Measurements from ENCODE around the gene PDGFRB. TPM values are rescaled to one million over a fixed set of nuclear protein-coding genes. Genes with fewer than 3 reads are reported as not detected.

PDGFRB gene
- total RNA-seq, 1 donor from 2014 or later, result 74.8 TPM

DNA sequence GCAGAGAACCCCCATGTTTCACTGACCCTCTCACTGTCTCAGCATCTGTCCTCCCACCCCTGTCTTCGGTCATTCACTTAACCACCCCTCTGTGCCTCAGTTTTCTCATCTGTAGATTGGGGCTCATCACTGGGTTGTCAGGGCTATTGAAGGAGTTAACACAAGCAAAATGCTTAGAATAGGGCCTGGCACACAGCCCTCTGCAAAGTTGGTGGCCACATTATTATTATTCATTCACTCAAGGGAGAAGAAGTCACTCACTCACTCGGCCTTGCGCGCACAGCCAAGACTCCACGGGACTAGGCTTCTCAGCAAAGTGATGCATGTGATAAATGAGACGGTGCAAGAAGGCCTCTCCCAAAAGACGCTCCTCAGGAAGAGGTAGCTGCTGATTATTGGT, 8.0 kb downstream of the PDGFRB start:
- H3K27ac Mint-ChIP-seq, result no peak overlapping the region

DNA sequence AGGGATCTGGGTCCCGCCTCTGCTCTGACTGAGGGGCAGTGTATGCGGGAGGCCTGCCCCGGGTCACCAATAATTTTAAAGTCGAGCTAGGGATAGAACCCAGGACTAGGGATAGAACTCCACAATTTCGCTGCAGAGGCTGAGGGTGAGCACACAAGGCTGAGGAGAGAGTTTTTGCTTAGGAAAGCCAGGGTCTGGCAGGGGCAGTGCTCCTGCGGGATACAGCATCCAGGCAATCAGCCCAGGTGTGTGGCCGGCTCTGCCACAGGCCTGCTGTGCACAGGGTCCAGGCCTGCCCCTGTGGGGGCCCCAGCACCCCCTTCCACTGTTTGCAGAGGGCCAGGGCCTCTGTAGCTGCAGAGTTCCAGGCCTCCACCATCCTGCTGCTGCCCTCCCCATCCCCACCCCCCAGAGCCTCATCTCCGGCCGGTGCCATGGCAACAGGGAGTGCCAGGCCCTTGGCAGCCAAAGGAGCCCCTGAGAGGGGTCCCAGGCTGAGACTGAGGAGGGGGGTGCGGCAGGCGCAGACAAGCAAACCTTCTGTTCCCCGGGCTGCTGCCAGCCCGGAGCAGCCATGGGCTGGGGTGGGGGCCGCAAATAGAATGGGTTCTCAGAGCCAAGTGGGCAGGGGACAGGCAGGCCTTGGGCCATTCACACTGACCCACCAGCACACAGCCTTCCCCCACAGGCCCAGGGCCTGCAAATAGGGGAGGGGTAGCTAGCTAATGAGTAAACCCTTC, 8.6 kb downstream of the PDGFRB start:
- Mint-ChIP-seq H3K9me3 (no peaks in the 10 kb centered on the region), H3K27me3 (no peaks in the 10 kb centered on the region), H3K4me3 (no peak overlapping the region), H3K4me1 (ENCODE audit: unreplicated experiment) (peaks cover 53% of the 10 kb centered on the region), H3K27ac (no peak overlapping the region), H3K36me3 (peaks cover 3% of the 10 kb centered on the region)
- DNase-seq (ENCODE audit: extremely low spot score, unreplicated experiment), result no peak
- TF ChIP-seq, protein P1, sequence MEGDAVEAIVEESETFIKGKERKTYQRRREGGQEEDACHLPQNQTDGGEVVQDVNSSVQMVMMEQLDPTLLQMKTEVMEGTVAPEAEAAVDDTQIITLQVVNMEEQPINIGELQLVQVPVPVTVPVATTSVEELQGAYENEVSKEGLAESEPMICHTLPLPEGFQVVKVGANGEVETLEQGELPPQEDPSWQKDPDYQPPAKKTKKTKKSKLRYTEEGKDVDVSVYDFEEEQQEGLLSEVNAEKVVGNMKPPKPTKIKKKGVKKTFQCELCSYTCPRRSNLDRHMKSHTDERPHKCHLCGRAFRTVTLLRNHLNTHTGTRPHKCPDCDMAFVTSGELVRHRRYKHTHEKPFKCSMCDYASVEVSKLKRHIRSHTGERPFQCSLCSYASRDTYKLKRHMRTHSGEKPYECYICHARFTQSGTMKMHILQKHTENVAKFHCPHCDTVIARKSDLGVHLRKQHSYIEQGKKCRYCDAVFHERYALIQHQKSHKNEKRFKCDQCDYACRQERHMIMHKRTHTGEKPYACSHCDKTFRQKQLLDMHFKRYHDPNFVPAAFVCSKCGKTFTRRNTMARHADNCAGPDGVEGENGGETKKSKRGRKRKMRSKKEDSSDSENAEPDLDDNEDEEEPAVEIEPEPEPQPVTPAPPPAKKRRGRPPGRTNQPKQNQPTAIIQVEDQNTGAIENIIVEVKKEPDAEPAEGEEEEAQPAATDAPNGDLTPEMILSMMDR (conservative IDR thresholded peaks at IDR 0.05), result no peak

More for the DNA sequence above, 8.0 kb downstream of the PDGFRB start:
- Mint-ChIP-seq H3K36me3 (peaks cover 3% of the 10 kb centered on the region), H3K4me3 (no peak overlapping the region), H3K9me3 (no peaks in the 10 kb centered on the region), H3K27me3 (no peaks in the 10 kb centered on the region), H3K4me1 (ENCODE audit: unreplicated experiment) (peaks cover 57% of the 10 kb centered on the region)
- TF ChIP-seq, protein P1 (conservative IDR thresholded peaks at IDR 0.05), result no peak
- no peak for DNase-seq (ENCODE audit: extremely low spot score, unreplicated experiment)

DNA sequence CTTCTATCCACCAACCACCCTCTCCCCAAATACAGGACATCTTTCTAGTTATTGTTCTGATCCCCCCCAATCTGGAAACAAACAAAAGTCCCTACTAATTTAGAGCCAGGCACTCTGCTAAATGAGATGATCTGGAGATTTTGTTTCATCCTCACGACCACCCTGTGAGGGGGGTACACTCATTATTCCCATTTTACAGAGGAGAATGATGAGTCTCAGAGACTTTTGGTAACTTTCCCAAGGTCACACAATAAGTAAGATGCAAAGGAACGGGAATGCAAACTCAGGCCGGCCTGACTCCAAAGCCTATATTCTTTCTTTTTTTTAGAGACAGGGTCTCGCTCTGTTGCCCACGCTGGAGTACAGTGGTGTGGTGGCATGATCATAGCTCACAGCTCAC, 9.4 kb downstream of the PDGFRB start:
- Mint-ChIP-seq H3K9me3 (no peaks in the 10 kb centered on the region), H3K27ac (no peak overlapping the region), H3K36me3 (peaks cover 3% of the 10 kb centered on the region), H3K4me1 (ENCODE audit: unreplicated experiment) (peaks cover 60% of the 10 kb centered on the region), H3K27me3 (no peaks in the 10 kb centered on the region), H3K4me3 (no peak overlapping the region)
- DNase-seq (ENCODE audit: extremely low spot score, unreplicated experiment), result no peak
- TF ChIP-seq, protein P1 (conservative IDR thresholded peaks at IDR 0.05), result no peak

DNA sequence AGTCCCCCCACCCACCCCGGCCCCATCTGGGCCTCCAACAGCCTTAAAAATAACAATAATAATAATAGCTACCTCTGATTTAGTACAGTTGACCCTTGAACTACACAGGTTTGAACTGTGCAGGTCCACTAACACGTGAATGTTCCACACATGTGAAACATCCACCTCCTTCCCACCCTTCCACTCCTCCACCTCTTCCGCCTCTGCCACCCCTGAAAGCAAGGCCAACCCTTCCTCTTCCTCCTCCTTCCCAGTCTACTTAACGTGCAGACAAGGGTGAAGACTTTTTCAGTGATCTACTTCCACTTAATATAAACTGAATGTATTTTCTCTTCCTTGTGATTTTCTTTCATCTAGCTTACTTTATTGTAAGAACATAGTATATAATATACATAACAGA, 10.8 kb downstream of the PDGFRB start:
- Mint-ChIP-seq H3K27me3 (no peaks in the 10 kb centered on the region), H3K36me3 (peaks cover 3% of the 10 kb centered on the region), H3K4me3 (peak overlapping the region; percentile 47), H3K4me1 (ENCODE audit: unreplicated experiment) (peaks cover 67% of the 10 kb centered on the region), H3K27ac (peak overlapping the region; percentile 28), H3K9me3 (no peaks in the 10 kb centered on the region)
- no peak for DNase-seq (ENCODE audit: extremely low spot score, unreplicated experiment)
- TF ChIP-seq, protein P1 (conservative IDR thresholded peaks at IDR 0.05), result no peak

DNA sequence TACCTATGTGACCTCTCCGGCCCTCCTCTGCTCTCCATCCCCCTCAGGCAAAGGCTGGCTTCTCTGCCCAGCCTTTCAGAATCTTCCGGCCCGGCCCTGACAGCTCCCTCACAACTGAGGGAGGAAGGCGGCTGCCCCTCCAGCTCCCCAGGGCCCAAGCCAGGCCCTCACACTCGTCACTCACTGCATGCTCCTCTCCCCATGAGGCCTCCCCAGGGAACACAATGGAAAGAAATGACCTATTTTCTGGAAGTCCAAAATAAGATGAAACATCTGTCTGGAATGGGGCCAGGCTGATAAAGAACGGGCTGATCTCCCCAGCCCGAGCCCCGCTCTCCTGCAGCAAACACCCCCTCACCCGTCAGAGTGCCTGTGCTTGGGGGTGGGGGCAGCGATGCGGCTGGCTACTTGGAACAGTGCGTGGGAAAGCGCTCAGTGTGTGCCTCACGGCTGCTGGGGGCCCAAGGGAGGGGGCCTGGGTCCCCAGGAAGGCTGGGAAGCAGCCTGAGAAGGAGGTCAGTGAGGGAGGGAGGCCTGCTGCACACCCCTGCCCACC, 11.3 kb downstream of the PDGFRB start:
- TF ChIP-seq, protein P1 (conservative IDR thresholded peaks at IDR 0.05), result no peak
- Mint-ChIP-seq H3K36me3 (peaks cover 3% of the 10 kb centered on the region), H3K4me3 (peak overlapping the region; percentile 39), H3K27ac (peak overlapping the region; percentile 29), H3K4me1 (ENCODE audit: unreplicated experiment) (peaks cover 70% of the 10 kb centered on the region), H3K9me3 (no peaks in the 10 kb centered on the region), H3K27me3 (no peaks in the 10 kb centered on the region)
- DNase-seq (ENCODE audit: extremely low spot score, unreplicated experiment), result no peak

All from type B pancreatic cell (in vitro differentiated cells).